Panc1 (cell line): ENCODE data around the gene ADGRV1. TPM values are rescaled to one million over a fixed set of nuclear protein-coding genes. Genes with fewer than 3 reads are reported as not detected.

Experiments used
- ATAC-seq: fragments of 200-7000 bp; cut with Tn5 transposase; 2 replicates; pipeline ENCODE4 v1.9.1; 2020; ENCODE audit warnings: mild to moderate bottlenecking, moderate library complexity
- BruUV-seq: library from RNA; stranded (reverse); fragments of 400-500 nt; replicated peaks from 2 replicates; lab custom pipeline; 2021; lab: Mats Ljungman, UMichigan
- CTCF ChIA-PET: fragments of 300-600 bp; sonication (Branson Sonifier 250); formaldehyde crosslinking; loops from one replicate; lab custom pipeline; 2022; ENCODE audit warnings: antibody characterized with exemption; lab: Charles Lee
- POLR2A ChIA-PET: fragments of 300-600 bp; sonication (Branson Sonifier 250); formaldehyde crosslinking; loops from one replicate; lab custom pipeline; 2022; ENCODE audit warnings: antibody characterized with exemption; lab: Charles Lee
- DNase-seq: peaks from one replicate; pipeline ENCODE4 v3.0.0-alpha.2; 2010; ENCODE audit warnings: low read depth, low spot score
- H3K27ac ChIP-seq: 2 replicates; pipeline ENCODE4 v1.5.1; 2011; ENCODE audit warnings: mild to moderate bottlenecking, low read length, inconsistent platforms
- H3K27me3 ChIP-seq: fragments of 200-500 bp; sonication (Bioruptor generic); 2 replicates; pipeline ENCODE4 v1.6.0; 2014; ENCODE audit warnings: low read length, inconsistent platforms; ENCODE audit not compliant: control insufficient read depth, insufficient read depth
- H3K36me3 ChIP-seq: fragments of 200-500 bp; sonication (Bioruptor generic); 2 replicates; pipeline ENCODE4 v1.5.1; 2014; ENCODE audit warnings: inconsistent platforms, mild to moderate bottlenecking, low read length, moderate library complexity; ENCODE audit not compliant: control insufficient read depth, insufficient read depth
- H3K4me1 ChIP-seq: 2 replicates; pipeline ENCODE4 v1.5.1; 2011; ENCODE audit warnings: inconsistent platforms, mild to moderate bottlenecking, low read length, moderate library complexity; ENCODE audit not compliant: control insufficient read depth, insufficient read depth
- H3K4me3 ChIP-seq, 2 experiments: 2 replicates each; pipeline ENCODE4 v1.5.1; 2011 to 2012; ENCODE audit warnings: low read depth in 2 of 2, low read length in 2 of 2, mild to moderate bottlenecking in 2 of 2, inconsistent platforms in 1 of 2, moderate library complexity in 1 of 2
- H3K9me3 ChIP-seq: fragments of 200-500 bp; sonication (Bioruptor generic); 2 replicates; pipeline ENCODE4 v1.5.1; 2014; ENCODE audit warnings: low read depth, mild to moderate bottlenecking, inconsistent platforms, low read length, moderate library complexity; ENCODE audit not compliant: control insufficient read depth, insufficient read depth
- POLR2AphosphoS5 ChIP-seq: IDR thresholded peaks from 2 replicates; pipeline ENCODE4 v1.6.1; 2012; ENCODE audit warnings: mild to moderate bottlenecking, low read depth, low read length, moderate library complexity
- SIN3A ChIP-seq: IDR thresholded peaks from 2 replicates; pipeline ENCODE4 v1.6.1; 2012; ENCODE audit warnings: low read depth, mild to moderate bottlenecking, low read length, moderate library complexity, borderline replicate concordance; ENCODE audit not compliant: insufficient read depth
- TCF7L2 ChIP-seq: IDR thresholded peaks from 2 replicates; pipeline ENCODE4 v1.6.1; 2011; ENCODE audit warnings: mild to moderate bottlenecking, low read depth, low read length, inconsistent platforms
- in situ Hi-C: cut with HindIII; loops from 2 replicates; pipeline ENCODE4 v1.10.0; 2016; ENCODE audit warnings: low sequenced_read_pairs, low pct_unique_long_range_greater_than_20kb
- intact Hi-C: fragments of 100-400 bp; cut with micrococcal nuclease; formaldehyde crosslinking; loops from one replicate; pipeline ENCODE4 v1.10.0; 2022; ENCODE audit not compliant: unreplicated experiment
- total RNA-seq: library from RNA; stranded (reverse); gene quantifications from one replicate; pipeline ENCODE4 v1.2.1, GENCODE V29; 2021; ENCODE audit not compliant: unreplicated experiment
- TF ChIP-seq, protein P1 (sequence below): fragments of 450-650 bp; IDR thresholded peaks from 2 replicates; pipeline ENCODE4 v1.5.1; 2017; ENCODE audit warnings: mild to moderate bottlenecking
- TF ChIP-seq, protein P2 (sequence below), 2 experiments: IDR thresholded peaks; 2 replicates each; pipeline ENCODE4 v1.6.1; 2011 to 2012; ENCODE audit warnings: low read depth in 2 of 2, control low read depth in 1 of 2, low read length in 1 of 2, mild to moderate bottlenecking in 1 of 2, moderate library complexity in 1 of 2; ENCODE audit not compliant: insufficient read depth in 1 of 2

ADGRV1 gene
- total RNA-seq, 1 experiment from 2014 or later = 0.49 TPM

DNA sequence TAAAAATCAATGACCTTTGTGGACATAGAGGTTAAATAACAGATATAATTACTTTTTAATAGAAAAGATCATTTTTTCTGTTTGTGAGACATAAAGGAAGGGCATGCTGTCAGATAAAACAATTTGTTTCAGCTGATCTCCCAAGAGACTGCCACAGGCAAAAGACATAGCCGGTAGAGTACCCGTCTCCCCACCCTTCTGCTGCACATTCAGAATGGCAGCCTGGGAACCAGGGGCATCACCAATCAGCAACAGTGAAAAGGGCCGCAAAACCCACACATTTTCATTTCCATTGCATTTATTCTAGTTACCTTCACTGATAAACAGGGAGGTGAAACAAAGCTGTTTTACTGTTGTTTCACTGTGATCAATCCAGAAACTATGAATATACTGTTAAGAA is 466.9 kb downstream of the ADGRV1 start:
- H3K4me1 ChIP-seq = peaks cover 8% of the 10 kb centered on the region; the same call in 1 of the 2 replicates
- in situ Hi-C loops = no loop called here
- TF ChIP-seq TCF7L2 = no peak
- TF ChIP-seq, protein P1, sequence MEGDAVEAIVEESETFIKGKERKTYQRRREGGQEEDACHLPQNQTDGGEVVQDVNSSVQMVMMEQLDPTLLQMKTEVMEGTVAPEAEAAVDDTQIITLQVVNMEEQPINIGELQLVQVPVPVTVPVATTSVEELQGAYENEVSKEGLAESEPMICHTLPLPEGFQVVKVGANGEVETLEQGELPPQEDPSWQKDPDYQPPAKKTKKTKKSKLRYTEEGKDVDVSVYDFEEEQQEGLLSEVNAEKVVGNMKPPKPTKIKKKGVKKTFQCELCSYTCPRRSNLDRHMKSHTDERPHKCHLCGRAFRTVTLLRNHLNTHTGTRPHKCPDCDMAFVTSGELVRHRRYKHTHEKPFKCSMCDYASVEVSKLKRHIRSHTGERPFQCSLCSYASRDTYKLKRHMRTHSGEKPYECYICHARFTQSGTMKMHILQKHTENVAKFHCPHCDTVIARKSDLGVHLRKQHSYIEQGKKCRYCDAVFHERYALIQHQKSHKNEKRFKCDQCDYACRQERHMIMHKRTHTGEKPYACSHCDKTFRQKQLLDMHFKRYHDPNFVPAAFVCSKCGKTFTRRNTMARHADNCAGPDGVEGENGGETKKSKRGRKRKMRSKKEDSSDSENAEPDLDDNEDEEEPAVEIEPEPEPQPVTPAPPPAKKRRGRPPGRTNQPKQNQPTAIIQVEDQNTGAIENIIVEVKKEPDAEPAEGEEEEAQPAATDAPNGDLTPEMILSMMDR = no peak
- no peak for TF ChIP-seq POLR2AphosphoS5
- TF ChIP-seq, protein P2, sequence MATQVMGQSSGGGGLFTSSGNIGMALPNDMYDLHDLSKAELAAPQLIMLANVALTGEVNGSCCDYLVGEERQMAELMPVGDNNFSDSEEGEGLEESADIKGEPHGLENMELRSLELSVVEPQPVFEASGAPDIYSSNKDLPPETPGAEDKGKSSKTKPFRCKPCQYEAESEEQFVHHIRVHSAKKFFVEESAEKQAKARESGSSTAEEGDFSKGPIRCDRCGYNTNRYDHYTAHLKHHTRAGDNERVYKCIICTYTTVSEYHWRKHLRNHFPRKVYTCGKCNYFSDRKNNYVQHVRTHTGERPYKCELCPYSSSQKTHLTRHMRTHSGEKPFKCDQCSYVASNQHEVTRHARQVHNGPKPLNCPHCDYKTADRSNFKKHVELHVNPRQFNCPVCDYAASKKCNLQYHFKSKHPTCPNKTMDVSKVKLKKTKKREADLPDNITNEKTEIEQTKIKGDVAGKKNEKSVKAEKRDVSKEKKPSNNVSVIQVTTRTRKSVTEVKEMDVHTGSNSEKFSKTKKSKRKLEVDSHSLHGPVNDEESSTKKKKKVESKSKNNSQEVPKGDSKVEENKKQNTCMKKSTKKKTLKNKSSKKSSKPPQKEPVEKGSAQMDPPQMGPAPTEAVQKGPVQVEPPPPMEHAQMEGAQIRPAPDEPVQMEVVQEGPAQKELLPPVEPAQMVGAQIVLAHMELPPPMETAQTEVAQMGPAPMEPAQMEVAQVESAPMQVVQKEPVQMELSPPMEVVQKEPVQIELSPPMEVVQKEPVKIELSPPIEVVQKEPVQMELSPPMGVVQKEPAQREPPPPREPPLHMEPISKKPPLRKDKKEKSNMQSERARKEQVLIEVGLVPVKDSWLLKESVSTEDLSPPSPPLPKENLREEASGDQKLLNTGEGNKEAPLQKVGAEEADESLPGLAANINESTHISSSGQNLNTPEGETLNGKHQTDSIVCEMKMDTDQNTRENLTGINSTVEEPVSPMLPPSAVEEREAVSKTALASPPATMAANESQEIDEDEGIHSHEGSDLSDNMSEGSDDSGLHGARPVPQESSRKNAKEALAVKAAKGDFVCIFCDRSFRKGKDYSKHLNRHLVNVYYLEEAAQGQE (IDR thresholded peaks at IDR 0.05; ENCODE audit: insufficient read depth in 1 of 2, low read depth in 2 of 2, low read length in 1 of 2) = no peak
- TF ChIP-seq SIN3A = no peak
- ATAC-seq (no peak), DNase-seq (no peak)
- H3K27ac ChIP-seq = no peak overlapping the region
- intact Hi-C loops = no loop called here
- ChIA-PET CTCF (no interaction called here), POLR2A (no interaction called here)
- H3K9me3 ChIP-seq = no peaks in the 10 kb centered on the region
- H3K36me3 ChIP-seq = no peaks in the 10 kb centered on the region
- no peak overlapping the region for H3K4me3 ChIP-seq
- no peaks in the 10 kb centered on the region for H3K27me3 ChIP-seq
- BruUV-seq = no TSS peak

DNA sequence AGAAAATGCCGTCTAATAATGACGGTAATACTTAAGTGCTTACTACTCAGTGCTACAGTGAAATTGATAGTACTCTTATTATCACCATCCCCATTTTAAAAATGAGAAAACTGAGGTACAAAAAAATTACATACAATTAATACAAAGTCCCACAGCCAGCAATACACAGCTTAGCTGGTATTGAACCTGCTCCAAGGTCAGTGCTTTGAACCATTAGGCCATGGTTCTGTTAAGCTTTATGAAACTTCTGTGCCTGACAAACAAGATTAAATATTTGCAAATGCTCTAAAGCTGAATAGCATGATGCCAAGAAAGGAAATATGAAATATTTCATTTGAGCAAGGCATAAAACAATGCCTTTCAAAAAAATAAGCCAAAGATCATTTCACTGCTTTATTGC is 467.4 kb downstream of the ADGRV1 start:
- no peaks in the 10 kb centered on the region for H3K36me3 ChIP-seq
- intact Hi-C loops = no loop called here
- no peak for TF ChIP-seq SIN3A
- TF ChIP-seq, protein P1 = no peak
- TF ChIP-seq TCF7L2 = no peak
- TF ChIP-seq, protein P2 (IDR thresholded peaks at IDR 0.05; ENCODE audit: insufficient read depth in 1 of 2, low read depth in 2 of 2, low read length in 1 of 2) = no peak
- no peak for TF ChIP-seq POLR2AphosphoS5
- no peaks in the 10 kb centered on the region for H3K9me3 ChIP-seq
- H3K27me3 ChIP-seq = no peaks in the 10 kb centered on the region
- ATAC-seq (no peak), DNase-seq (no peak)
- CTCF ChIA-PET = no interaction called here
- POLR2A ChIA-PET = no interaction called here
- no TSS peak for BruUV-seq
- in situ Hi-C loops = no loop called here
- H3K27ac ChIP-seq = no peak overlapping the region
- H3K4me1 ChIP-seq = peaks cover 8% of the 10 kb centered on the region; the same call in 1 of the 2 replicates
- no peak overlapping the region for H3K4me3 ChIP-seq
